NCI-H774 (cell line): Measurements from ENCODE around the gene ST3GAL4.
"Not testable (repeated sequence)": the region's sequence is repeated elsewhere in the genome, so short reads cannot be mapped to it uniquely, and the experiment has no call there.

Experiments used
- DNase-seq: peaks from one replicate; lab custom pipeline; 2025; lab: John Stamatoyannopoulos, UW

The ST3GAL4 gene

DNA sequence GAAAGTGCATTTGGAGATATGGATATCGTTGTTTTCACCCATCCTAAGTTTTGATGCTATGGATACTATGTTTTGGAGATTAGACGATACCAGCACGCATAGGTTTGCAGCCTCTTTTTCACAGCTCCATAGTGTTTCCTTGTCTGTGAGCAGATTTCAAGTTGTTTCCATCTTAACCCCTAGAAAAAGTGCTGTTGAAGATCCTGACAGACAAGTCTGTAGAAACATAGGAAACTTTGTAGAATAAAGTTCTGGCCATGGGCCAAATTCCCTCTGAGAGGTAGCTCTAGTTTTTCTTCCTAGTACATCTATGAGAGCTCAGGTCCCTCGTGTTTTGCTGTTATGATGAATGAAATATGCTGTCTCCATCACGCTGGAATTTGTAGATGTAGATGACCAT, 32.4 kb downstream of the ST3GAL4 start:
- DNase-seq = no peak

- DNase-seq = no peak
These were observed 34.9 kb downstream of the ST3GAL4 start for GRCh38 chr11:126390272-126390867.

- no peak for DNase-seq
These were observed 35.9 kb downstream of the ST3GAL4 start for GRCh38 chr11:126391286-126391954.

DNA sequence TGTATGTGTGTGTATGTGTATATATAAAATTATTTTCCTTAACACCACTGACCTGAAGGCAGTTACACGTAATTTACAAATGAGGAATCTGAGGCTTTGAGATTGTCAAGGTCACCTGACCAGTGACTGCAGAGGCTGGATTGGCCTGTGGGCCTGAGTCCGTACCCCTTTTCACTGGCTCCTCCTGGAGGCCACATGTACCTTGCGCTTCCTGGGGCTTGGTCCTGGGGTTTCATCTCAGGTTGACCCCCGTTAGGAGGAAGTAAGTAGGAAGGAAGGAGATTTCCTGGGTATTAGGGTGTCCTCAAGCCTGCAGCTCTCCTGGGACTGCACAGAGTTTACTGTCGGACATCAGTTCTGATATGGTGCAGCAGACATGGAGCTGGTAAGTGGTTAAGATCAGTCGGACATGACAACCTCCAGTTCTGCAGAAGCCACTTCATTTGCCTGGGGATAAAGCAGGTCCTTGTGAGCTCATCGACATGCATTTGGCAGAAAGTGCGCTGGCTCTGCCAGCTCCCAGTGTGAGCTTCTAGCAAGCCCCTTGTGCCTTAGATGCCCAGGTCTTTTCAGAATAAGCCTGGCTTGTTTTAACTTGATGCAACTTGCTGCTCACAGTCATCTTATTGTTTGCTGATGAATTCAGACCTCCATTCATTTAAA, 36.6 kb downstream of the ST3GAL4 start:
- no peak for DNase-seq

- no peak for DNase-seq
These were observed 37.1 kb downstream of the ST3GAL4 start for GRCh38 chr11:126392633-126393013.

- no peak for DNase-seq
These were observed 37.7 kb downstream of the ST3GAL4 start for GRCh38 chr11:126393143-126393542.

GRCh38 chr11:126394036-126394435, 38.5 kb downstream of the ST3GAL4 start:
- DNase-seq = no peak

- DNase-seq = not testable (repeated sequence)
These were observed 39.2 kb downstream of the ST3GAL4 start for GRCh38 chr11:126394634-126395072.

DNA sequence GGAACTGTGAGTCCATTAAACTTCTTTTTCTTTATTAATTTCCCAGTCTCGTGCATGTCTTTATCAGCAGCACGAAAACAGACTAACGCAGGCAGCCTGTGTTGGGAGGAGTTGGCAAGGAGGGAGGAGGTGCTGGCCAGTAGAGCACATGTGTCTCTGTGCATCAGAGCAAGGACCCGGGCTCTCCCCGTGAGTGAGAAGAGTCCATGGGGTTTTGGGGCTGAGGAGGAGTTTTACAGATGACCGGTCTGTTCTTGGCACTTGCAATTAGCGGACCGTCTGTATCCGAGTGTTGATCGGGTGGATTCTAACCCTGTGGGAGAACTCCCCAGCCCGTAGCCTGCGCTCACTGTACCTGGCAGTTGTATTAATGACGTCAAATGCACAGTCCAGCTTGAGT, 40.3 kb downstream of the ST3GAL4 start:
- DNase-seq = not testable (repeated sequence)

DNA sequence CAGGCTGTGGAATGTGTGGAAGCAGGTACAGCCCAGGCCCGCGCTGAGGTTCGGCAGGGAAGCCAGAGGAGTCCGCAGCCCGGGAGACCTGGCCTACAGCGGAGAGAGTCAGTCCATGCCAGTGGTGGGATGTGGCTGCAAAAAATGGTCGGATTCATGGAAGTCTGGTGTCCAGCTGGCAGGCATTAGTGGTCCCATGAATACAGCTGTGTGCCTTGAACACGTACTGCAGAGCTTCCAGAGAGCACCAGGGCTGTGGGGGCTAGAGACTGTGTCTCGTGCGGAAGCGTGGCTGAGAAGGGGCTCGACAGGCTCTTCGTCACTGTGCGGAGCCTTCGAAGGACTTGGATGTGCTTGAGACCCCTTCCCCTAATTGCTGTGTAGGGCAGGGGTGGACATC, 40.8 kb downstream of the ST3GAL4 start:
- DNase-seq = not testable (repeated sequence)

- DNase-seq = no peak
These were observed 41.5 kb downstream of the ST3GAL4 start for GRCh38 chr11:126396965-126397364.

DNA sequence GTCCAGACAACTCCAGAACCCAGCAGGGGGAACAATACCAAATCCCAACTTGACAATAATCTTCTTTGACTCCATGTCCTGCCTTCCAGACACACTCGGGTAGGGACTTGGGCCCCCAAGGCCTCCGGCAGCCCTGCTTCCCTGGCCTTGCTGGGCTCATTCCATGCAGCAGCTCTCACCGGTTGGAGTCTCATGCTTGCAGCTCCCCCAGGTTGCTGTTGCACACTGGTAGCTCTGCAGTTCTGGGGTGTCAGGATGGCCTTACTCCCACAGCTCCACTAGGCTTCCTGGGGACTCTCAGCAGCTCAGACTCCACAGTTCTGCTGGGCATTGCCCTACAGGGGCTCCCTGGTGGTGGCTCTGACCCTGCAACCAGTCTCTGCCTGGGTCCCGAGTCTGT, 42.8 kb downstream of the ST3GAL4 start:
- no peak for DNase-seq

DNA sequence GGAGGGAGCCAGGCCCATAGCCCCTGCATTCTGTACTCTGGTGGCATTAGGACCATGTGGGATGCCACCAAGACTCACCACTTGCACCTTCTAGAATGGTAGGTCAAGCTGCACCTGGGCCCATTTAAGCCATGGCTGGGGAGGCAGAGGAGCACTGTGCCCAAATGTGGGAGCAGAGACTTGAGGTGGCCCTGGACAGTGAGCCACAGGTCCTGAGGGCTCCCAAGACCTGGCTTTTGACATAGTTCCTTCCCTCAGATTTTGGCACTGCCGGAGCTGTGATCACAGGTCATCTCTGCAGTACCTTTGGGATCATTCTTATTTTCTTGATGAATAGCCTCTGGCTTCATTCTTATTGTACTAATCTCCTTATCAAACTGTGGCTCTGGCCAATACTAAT, 43.2 kb downstream of the ST3GAL4 start:
- DNase-seq = no peak

DNA sequence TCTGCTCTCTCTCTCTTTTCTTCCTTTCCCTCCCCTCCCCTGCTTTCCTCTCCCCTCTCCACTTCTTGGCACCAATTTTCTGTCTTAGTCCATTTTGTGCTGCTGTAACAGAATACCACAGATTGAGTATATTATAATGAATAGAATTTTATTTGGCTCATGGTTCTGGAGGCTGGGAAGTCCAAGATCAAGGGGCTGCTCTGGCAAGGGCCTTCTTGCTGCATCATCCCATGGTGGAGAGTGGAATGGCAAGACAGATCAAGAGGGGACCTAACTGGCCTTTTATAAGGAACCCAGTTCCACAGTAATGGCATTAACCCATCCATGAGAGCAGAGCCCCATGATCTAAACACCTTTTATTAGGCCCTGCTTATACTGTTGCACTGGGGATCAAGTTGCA, 44.5 kb downstream of the ST3GAL4 start:
- DNase-seq = no peak

- DNase-seq = no peak
These were observed 45.0 kb downstream of the ST3GAL4 start for GRCh38 chr11:126400479-126400878.

- no peak for DNase-seq
These were observed 47.6 kb downstream of the ST3GAL4 start for GRCh38 chr11:126403022-126403581.

DNA sequence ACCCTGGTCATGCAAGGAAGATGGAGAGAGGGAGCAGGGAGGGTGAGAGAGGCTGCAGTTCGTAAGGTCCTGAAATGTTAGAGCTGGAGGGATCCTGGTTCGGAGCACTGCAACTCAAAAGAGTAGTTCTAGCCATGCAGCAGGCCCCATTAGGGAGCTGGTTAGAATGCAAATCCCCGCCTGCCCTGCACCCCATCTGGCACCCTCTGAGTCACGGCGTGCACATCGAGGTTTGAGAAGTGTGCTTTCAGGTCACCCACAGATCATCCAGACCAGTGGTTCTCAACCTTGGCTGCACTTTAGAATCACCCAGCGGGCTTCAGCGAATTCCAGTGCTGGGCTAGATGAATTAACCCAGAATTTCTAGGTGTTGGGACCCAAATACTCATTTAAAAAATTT, 48.2 kb downstream of the ST3GAL4 start:
- DNase-seq = no peak

GRCh38 chr11:126404367-126404766, 48.9 kb downstream of the ST3GAL4 start:
- DNase-seq = no peak

DNA sequence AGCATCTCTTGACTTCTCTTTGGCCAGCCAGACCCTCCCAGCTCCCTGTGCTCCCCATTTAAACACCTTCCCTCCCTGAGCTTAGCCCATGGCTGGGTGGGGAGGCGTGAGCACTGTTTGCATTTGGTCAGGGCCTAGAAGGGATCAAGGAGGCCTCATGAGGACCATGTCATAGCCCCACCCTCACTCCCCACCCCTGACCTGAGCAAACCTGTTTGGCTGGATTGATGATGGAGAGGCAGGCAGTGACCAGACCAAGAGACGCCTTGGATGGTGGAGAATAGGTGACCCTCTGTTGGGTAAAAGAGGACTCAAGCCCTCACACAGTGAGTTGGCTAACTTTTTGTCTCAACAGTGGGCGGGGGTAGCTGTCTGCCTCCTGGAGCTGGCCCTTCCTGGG, 49.9 kb downstream of the ST3GAL4 start:
- no peak for DNase-seq

- no peak for DNase-seq
These were observed 50.4 kb downstream of the ST3GAL4 start for GRCh38 chr11:126405906-126406305.

DNA sequence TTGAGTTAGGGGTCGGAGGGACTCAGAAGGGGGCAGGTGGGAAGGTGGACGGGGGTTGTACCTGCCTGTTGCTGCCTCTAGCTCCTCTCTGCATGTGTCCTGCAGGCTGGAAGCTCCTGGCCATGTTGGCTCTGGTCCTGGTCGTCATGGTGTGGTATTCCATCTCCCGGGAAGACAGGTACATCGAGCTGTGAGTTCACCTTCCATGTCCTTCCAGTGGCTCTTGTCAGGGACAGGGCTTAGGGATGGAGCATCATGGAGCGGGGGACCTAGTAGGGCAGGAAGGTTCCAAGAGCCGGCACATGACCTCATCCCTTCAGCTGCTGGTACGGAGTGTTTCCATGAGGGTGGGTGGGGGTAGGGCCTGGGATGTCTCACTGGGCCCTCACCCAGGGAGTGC, 50.9 kb downstream of the ST3GAL4 start:
- DNase-seq = no peak

- no peak for DNase-seq
These were observed 51.6 kb downstream of the ST3GAL4 start for GRCh38 chr11:126407101-126407521.

DNA sequence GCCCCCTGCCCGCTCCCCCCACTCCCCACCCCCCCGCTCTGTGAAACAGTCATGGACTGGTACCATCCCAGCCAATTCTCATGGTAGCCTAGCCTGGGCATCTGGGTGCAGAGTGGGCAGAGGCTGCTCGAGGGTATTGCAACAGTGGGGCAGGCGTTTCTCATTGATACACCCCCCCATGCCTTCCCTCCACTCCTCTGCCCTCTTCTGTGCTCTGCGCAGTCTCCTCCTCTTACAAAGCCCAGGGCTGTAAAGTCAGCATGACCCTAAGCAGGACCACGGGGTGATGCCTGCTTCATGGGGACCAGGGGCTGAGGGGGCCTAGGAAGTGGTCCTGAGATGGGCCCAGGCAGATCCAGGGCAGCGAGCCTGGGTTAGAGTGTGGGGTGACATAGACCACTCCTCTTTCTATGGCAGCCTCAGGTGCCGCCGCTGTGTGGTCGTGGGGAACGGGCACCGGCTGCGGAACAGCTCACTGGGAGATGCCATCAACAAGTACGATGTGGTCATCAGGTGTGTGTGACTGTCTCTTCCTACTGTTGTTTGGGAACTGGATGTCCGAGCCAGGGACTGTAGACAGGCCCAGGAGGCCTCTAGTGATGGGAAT, 52.3 kb downstream of the ST3GAL4 start:
- no peak for DNase-seq
